SKM-1 (cell line): ENCODE measurements around the gene ILF3.
A peak's percentile ranks its signal among the peaks of the same experiment; 100 is the strongest.

Experiments used
- DNase-seq: peaks from one replicate; lab custom pipeline; 2025; ENCODE audit not compliant: unreplicated experiment; lab: John Stamatoyannopoulos, UW

ILF3 gene

DNA sequence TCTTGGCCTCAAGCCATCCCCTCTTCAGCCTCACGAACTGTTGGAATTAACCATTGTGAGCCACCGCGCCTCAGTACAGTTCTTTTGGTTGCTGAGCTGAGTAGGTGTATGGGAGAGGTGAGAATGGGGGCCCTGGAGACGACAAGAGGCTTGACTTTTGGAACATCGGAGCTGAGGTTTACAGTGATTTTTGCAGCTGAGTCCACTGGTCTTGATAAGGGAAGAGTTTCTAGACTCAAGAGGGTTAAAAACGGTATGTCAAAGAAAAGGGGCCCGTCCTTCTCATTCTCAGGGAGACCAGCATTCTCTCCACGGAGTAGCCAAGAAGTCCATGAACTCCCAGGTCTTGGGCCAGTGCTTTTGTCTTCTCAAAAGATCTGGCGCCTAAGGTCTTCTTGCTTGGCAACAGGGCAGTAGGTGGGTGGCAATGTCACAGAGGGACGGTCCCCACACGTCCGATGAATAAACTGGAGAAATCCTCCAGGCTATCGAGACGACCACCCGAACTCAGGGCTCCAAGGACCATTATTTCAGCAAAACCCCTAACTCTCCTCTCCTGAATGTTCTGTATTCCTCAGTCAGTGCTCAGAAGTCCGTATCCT lies 40.7 kb downstream of the ILF3 start:
- no peak for DNase-seq

DNA sequence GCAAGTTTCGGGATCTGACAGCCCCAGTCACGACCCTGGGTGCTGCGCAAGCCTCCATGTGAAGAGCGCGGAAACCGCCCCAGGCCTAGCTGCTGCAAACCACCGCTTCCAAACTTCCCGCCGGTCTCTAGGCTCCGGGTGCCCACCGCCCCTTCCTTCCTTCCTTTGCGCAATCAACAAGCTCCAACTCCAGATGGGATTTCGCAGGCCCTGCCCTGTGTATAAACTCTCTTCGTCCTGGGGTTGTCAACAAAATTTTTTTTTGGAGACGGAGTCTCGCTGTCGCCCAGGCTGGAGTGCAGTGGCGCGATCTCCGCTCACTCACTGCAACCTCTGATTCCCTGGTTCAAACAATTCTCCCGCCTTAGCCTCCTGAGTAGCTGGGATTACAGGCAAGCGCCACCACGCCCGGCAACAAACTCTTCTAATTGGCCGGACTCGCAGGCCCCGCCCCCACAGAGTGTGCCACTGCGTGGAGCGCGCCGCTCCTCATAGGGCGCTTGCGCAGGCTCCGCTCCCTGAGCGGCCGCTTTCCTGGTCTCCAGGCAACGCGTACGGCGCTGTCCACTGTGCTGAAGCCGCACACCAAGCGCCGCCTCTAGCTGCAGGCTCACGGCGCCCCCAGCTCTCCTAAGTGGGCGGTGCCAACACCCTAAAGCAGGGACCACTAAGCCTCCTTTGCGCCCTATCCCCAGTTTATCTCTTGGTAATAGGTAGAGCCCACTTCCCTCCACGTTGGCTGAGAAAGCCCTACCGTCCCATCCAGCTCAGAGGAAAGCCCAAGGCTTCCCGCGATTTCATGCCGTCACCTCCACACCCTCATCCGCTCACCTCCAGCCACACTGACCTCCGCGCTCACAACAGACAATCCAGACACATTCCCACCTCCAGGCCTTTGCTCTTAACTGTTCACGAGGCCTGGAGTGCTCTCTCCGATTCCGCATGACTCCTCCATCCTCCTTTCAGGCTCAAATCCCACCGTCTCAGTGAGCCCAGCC lies 41.6 kb downstream of the ILF3 start:
- DNase-seq: peak; percentile 81

DNA sequence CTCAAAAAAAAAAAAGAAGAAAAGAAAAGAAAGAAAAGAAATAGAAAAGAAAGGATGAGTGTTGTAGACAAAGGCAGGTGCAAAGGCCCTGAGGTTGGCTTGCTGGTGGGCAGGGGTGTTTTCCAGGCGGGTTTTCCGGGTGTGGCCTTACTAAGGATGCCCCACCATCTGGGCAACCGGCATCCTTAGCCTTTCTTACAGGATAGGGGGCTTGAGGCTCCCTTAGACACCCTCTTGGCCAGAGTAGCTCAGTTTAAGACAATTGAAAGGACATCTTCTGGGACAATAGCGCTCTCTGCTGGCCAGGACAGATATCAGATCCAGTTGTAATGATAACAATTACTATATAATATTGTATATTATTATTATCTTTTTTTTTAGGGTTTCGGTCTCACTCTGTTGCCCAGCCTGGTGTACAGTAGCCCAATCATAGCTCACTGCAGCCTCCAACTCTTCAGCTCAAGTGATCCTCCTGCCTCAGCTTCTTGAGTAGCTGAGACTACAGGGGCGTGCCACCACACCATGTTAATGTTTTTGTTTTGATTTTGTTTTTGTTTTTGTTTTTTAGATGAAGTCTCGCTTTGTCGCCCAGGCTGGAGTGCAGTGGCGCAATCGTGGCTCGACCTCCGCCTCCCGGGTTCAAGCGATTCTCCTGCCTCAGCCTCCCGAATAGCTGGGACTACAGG lies 45.6 kb downstream of the ILF3 start:
- DNase-seq: peak; percentile 47

DNA sequence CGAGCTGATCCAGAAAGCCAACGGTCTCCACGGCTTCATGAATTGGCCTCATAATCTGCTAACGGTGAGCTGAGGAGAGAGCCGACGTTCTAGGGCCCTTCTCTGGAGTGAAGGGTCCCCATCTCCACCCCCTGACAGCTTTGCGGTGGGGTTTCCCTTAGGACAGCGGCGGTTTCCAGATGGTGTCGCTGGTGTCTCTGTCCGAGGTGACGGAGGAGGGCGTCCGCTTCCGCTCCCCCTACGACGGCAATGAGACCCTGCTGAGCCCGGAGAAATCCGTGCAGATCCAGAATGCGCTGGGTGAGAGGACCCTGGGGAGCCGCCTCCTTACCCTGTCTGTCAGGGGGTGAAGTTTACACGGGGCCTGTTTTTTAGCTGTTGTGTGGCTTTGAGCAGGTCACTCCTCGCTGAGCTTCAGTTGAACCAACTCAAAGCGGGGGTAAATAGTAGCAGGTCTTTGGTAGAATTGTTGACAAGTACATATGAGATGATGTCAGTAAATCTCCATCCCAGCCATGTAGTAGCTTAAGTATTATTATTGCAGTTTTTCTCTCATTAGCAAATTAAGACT lies 47.9 kb downstream of the ILF3 start:
- DNase-seq: no peak

DNA sequence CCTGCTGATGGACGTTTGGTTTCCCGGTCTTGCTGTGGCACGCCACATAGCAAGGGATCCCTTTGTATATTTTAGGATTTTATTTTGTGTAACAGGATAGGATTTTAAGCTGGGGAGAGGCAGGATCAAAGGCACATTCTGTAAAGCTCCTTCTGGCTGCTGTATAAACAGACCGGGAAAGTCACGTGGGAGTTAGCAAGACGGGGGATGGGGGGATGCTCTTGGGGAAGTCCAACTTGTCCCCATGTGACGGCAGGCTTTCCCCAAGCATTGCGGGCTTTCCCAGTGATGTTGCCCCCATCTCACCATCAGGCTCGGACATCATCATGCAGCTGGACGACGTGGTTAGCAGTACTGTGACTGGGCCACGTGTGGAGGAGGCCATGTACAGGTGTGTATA lies 52.8 kb downstream of the ILF3 start:
- no peak for DNase-seq

DNA sequence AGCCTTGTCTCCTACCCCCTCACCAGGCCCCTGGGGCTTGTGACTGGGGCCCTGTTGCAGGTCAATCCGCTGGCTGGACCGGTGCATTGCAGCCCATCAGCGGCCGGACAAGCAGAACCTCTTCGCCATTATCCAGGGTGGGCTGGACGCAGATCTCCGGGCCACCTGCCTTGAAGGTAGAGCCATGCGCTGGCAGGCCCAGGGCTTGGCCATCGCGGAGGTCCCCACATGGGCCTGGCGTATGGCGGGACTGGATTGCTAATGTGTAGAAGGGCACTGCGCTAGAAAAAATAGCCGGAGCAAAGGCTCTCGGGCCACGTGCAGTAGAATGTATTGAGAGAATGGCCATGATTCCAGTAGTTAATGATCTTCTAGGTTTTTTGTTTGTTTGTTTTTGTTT lies 53.3 kb downstream of the ILF3 start:
- DNase-seq: no peak

DNA sequence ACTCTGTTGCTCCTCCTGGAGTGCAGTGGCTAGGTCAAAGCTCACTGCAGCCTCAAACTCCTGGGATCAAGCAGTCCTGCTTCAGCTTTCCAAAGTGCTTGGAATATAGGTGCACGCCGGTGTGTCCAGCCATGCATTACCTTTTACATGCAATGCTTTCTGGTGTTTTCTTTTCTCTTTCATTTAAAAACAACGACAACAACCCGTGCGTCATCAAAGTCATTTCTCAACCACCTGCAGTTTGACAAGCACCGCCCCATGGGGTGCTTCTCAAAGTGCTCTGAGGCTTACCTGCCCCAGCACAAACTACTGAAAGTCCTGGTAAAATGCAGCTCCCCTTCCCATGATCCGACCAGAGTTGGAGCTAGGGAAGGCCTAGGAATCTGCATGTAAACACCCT lies 54.1 kb downstream of the ILF3 start:
- no peak for DNase-seq

DNA sequence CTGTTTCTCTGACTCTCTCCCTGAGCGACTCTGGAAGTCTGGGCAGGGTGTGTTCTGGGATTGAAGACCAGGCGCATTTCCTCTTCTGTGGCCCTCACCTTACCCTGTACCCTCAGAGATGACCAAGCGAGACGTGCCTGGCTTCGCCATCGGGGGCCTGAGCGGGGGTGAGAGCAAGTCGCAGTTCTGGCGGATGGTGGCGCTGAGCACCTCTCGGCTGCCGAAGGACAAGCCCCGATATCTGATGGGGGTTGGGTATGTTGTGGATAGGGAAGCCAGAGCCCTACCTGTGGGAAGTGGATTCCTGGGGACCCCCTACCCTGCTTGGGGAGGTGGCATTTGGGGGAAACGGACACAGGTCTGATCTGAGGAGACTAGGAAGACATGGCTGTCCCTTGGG lies 57.9 kb downstream of the ILF3 start:
- DNase-seq: no peak

DNA sequence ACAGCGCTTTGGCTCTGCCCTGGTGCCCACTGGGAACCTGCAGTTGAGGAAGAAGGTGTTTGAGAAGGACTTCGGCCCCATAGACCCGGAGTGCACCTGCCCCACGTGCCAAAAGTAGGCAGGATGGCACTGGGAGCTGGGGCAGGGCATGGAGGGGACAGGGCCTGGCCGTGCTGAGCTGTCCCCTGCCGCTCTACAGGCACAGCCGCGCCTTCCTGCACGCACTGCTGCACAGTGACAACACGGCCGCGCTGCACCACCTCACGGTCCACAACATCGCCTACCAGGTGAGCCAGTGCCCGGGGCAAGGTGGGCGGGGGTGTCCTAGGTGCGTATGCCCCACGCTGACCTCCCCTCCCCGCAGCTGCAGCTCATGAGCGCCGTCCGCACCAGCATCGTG lies 58.6 kb downstream of the ILF3 start:
- DNase-seq: no peak

DNA sequence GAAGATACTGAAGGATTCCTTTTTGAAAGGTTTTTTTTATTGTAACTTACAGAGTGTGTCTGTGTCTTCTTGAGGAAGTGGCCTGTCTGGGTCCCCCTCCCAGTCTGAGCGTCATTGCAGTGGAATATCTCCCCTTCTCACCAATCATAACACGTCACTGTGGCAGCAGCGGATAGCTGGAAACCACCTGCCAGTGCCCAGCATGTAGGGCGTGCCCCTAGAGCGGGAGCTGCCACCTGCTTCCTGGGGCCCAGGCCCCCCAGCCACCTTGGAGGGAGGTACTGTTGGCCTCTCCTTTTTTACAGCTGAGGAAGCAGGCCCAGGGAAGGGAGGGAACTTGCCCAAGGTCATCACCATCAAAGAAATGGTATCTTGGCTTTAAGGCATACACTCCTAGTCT lies 59.2 kb downstream of the ILF3 start:
- no peak for DNase-seq

DNA sequence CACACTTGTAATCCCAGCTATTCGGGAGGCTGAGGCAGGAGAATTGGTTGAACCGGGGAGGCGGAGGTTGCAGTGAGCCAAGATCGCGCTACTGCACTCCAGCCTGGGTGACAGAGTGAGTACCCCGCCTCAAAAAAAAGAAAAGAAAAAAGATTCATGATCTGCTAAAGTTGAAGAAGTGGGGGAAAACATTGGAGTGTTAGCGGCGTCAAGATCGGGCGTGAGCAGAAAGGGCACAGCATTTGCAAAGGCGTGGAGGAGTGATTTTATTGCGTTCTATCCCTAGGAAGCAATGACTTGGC lies 62.9 kb downstream of the ILF3 start:
- no peak for DNase-seq

DNA sequence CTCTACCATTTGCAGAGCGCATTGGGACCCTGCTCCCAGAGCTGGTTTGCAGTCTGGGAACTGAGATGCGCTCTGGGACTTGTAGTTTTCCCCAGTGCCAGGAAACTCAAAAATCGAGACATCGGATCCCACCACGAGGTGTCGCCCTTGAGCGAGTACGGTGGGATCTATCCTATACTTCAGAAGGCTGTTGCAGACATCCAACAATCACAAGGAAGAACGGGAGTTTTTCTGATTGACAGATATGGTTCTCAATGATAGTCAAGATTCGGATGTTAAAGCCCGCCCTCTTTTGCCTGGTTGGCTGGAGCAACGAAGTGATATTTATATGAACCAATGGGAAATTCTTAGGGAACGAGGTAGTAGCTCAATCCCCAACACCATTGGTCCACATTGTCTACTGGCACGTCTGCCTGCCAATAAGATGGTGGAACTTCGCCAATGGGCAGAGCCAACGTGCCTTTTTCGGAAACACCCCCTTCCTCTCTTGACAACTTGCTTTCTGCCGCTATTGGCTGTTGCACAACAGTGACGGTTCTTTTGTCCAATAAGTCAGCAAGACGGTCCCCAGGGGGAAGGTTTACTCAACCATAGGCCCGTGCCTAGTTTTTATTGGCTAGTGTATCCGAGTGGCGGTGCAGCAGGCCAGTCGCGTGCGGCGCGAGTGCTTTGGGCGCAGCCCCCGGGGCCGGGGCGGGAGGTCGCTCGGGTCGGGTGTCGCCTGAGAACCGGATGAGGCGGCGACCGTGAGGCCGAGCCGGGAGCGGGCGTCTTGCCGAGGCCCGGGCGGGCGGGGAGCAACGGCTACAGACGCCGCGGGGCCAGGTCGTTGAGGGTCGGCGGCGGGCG lies 63.4 kb downstream of the ILF3 start, which contains the start of gene DNM2:
Gene DNM2, plus strand, starts transcription at position 724 of the 849 bp plus-strand sequence. CDS start 164 bp downstream, outside the sequence.
- DNase-seq: peak; percentile 100

DNA sequence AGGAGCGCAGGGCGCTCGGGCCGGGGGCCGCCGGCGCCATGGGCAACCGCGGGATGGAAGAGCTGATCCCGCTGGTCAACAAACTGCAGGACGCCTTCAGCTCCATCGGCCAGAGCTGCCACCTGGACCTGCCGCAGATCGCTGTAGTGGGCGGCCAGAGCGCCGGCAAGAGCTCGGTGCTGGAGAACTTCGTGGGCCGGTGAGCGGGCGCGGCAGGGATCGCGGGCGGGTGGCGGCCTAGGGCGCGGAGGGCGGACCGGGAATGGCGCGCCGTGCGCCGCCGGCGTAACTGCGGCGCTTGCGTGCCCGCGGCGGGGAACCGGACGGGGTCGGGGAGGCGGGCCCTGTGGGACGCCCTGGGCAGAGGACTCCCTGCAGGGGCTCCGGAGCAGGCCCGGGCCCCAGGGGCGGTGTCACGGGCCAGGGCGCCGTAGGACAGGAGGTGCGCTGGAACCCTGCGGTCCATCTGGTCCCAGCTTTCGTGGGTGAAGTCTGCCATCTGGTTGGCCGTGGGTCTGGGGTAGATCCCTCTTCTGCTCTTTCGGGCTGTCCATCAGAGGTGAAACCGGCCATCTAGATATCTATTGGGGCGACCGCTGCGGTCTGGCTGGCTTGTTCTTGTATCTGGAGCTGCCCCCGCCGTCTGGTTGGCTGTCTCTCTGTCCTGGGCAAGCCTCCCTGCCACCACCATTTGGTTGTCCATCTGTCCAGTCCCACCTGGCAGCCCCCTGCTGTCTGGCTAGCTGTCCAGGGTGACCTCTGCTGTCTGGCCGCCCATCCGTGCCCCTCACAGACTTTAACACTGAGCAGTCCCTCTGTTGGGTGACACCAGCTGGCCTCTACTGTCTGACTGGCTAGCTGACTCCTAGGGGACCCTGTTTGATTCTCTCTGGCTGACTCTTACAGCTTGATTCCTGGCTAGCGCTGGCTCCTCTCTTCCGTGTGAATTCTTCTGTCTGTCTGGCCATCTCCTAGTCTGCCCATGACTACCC lies 64.4 kb downstream of the ILF3 start:
- DNase-seq: no peak

DNA sequence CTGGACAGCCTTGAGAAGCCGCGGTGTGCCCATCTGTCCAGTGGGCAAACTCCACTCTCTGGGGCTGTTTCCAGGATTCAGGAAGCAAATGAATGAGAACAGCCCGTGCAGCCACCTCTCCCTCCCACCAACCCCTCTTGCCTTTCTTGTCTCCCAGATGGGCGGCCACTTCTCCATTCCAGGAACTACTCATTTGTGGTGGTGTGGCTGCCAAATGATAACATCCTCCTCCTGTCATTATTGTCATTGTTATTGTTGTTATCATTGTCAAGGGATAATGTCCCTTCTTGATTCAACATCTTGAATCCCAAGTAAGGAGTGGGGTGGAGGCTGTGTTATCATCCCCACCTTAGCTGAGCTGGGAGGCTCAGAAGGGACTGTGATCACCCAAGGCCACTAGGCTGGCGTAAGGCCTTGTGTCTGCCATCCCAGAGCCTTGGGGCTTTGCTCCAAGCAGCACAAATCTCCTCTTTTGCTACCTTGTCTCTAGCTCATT lies 65.4 kb downstream of the ILF3 start:
- DNase-seq: no peak

DNA sequence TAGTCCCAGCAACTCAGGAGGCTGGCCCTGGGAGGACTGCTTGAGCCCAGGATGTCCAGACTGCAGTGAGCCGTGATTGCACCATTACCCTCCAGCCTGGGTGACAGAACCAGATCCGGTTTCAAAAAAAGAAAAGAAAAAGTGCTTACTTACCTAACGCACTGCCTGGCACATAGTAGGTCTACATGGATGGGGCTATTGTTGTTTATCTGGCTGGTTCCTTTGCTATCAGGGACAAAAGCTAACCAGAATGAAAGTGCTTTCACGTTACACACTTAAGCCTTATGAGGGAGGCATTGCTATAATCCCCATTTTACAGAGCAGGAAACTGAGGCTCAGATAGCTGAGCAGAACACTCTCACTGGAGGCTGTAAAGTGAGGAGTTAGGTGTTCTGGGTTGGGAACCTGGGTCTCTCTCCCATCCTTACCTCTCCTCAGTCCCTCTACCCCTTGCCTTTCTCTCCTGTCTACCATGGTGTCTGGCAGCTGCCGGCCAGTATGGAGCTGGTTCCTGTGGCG lies 66.5 kb downstream of the ILF3 start:
- no peak for DNase-seq

DNA sequence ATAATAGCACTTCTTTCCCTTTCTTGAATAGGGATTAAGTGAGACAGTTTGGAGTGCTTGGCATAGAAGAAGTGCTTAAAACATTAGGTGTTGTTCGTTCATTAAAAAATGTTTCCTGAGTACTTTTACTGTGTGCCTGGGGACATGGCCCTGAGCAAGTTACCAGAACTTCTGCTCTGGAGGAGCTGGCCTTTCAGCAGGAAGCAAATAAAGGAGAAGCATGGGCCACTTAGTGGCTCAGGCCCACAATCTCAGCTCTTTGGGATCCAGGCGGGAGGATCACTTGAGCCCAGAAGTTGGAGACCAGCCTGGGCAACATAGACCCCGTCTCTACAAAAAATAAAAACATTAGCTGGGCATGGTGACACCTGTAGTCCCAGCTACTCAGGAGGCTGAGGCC lies 69.4 kb downstream of the ILF3 start:
- no peak for DNase-seq

DNA sequence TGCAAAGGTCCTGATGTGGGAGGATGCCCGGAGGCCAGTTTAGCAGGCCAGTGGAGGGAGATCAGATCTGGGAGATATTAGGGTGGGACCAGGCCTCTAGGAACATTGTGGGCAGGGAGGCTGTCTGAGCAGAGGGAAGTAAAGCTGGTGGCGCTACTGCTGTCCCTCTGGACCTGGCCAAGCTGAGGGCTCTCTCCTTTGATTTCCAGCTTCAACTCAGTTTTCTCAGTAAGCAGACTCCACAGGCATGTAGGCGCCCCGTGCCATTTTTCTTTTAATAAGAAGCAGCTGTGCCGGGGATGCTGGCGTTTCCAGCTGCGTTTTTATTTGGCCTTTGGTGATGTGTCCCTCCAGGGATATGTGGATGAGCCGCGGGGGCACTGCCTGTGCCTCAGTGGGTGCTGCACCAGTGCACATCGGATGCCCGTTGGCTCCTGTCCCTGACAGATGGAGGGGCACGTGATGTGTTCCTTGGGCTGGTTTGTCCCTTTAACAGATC lies 70.5 kb downstream of the ILF3 start:
- DNase-seq: no peak

DNA sequence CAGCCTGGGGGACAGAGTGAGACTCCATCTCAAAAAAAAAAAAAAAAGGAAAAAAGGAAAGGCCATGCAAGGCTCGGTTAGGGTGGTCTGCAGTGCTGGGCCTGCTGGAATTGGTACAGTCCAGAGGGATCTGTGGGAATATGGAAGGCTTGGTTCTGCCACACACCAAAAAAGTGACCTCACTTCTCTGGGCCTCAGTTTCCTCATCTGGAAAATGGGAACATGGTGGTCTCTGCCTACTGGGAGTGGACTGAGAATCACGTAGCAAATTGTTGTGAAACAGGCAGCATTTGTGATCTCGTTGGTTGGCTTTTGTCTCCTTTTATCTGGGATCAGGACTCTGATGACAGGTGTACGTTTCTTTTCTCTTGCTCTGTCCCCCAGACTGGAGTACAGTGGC lies 71.3 kb downstream of the ILF3 start:
- no peak for DNase-seq

DNA sequence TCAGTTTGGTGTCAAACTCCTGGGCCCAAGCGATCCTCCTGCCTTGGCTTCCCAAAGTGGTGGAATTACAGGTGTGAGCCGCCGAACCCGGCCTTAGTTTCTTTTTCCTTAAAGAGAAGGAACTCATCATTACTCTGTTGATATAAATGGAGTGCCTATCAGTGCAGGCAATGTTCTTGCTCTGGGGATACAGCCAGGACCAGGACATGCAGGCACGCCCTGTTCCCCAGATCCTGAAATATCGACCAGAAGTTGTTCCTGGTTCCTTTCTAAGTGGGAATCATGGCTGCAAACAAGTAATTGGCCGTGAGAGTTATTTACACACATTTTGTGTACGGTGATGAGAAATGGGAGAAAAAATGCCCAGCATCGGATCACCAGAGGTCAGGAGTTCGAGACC lies 72.1 kb downstream of the ILF3 start:
- DNase-seq: no peak
